Lower leg skin (tissue), 4 donors: ENCODE measurements around the gene GLIS2. TPM values are rescaled to one million over a fixed set of nuclear protein-coding genes. Genes with fewer than 3 reads are reported as not detected.

Experiments used
- DNase-seq, 2 donors: peaks; one replicate each; pipeline ENCODE4 v3.0.0-alpha.2; 2019; ENCODE audit warnings: low spot score in 2 of 2
- H3K4me3 ChIP-seq: fragments of 200-600 bp; sonication (generic); 2 replicates; pipeline ENCODE4 v1.5.1; 2017; ENCODE audit warnings: mild to moderate bottlenecking, low read depth; ENCODE audit not compliant: poor library complexity, severe bottlenecking
- POLR2A ChIP-seq, 2 donors: fragments of 450-650 bp; IDR thresholded peaks; one replicate each; pipeline ENCODE4 v1.6.1; 2016 to 2017; ENCODE audit warnings: antibody characterized with exemption in 2 of 2, mild to moderate bottlenecking in 1 of 2, moderate library complexity in 1 of 2
- WGBS, 2 donors: methylation state at CpG; one replicate each; pipeline ENCODE4 v1.1.5; 2018; 5-methylcytosine and 5-hydroxymethylcytosine counted together
- intact Hi-C: fragments of 100-400 bp; cut with DNase I; formaldehyde crosslinking; loops from one replicate; pipeline ENCODE4 v1.15.0; 2023; ENCODE audit warnings: low total_unique reads
- total RNA-seq, 4 donors: library from RNA; depleted of rRNA; stranded (reverse); fragments of >200 nt; gene quantifications; one replicate each; pipeline ENCODE4 v1.1.0, GENCODE V29; 2016
- TF ChIP-seq, protein P1 (sequence below), 3 donors: fragments of 450-650 bp; IDR thresholded peaks; one replicate each; pipeline ENCODE4 v1.5.1; 2016; ENCODE audit warnings: antibody characterized with exemption in 3 of 3, mild to moderate bottlenecking in 3 of 3, moderate library complexity in 2 of 3

The GLIS2 gene
- total RNA-seq, 4 donors from 2014 or later: 1.3 to 2.6 (median 2.2) TPM

DNA sequence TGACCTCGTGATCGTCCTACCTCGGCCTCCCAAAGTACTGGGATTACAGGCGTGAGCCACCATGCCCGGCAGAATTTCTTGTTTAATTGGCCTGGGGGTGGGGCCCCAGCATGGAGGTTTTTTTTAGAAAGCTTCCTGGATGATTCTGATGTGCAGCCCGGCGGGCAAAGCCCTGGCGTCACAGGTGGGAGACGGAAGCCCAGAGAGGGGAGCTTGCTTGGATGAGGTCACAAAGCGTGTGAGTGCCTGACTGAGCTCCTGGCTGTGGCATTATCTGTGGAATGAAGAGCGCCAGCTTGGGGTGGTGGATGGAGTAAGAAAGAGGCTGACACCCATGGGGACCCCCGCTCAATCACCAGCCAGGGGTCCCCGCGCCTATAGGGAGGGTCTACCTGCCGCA is 59.9 kb downstream of the GLIS2 start:
- WGBS, 2 donors: 66 to 71% methylated on average over 14 to 15 of the region's 15 CpGs
- no peak for DNase-seq
- no peak for TF ChIP-seq POLR2A (IDR thresholded peaks at IDR 0.05)
- TF ChIP-seq, protein P1, sequence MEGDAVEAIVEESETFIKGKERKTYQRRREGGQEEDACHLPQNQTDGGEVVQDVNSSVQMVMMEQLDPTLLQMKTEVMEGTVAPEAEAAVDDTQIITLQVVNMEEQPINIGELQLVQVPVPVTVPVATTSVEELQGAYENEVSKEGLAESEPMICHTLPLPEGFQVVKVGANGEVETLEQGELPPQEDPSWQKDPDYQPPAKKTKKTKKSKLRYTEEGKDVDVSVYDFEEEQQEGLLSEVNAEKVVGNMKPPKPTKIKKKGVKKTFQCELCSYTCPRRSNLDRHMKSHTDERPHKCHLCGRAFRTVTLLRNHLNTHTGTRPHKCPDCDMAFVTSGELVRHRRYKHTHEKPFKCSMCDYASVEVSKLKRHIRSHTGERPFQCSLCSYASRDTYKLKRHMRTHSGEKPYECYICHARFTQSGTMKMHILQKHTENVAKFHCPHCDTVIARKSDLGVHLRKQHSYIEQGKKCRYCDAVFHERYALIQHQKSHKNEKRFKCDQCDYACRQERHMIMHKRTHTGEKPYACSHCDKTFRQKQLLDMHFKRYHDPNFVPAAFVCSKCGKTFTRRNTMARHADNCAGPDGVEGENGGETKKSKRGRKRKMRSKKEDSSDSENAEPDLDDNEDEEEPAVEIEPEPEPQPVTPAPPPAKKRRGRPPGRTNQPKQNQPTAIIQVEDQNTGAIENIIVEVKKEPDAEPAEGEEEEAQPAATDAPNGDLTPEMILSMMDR (IDR thresholded peaks at IDR 0.05): no peak
- intact Hi-C loops: loop anchor here (10.0 kb wide), 1 partner anchor 1129 kb away; no protein-coding TSS in a partner anchor
- H3K4me3 ChIP-seq: no peak overlapping the region

DNA sequence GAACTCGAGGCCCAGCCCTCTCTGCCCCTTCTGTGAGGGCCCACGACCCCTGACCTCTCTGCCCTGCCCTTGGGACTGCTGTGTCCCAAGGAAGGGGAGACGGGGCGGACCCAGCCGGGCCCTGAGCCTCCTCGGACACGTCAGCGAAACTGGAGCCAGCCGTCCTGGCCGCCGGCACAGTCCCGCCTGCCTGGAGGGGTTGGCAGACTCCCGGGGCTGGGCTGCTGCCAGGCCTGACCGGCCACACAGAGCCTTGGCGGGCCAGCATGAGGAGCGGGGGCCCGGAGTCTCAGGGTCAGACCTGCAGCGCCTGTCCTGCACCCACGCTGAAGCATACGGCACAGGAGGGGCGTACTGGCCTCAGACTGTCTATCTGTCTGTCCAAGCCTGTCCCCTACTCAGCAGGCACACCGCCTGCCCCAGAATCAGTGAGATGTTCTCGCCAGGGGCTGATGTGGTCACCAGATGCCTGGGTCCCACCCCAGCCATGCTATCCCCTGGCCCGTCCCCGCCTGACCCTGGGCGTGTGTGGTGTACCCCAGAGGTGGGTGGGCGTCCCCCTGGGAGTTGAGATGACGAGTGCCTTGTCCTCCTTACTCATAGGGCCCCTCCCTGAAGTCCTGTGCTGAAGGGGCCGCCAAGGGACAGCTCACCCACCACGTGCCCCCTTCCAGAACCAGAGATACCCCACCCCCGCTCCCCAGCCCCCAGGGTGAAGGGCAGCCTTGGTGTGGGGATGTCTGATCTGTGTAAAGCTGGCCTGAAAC is 60.4 kb downstream of the GLIS2 start:
- intact Hi-C loops: loop anchor here (10.0 kb wide), 1 partner anchor 1128 kb away; no protein-coding TSS in a partner anchor
- DNase-seq: peak; percentile 74 to 97
- H3K4me3 ChIP-seq: no peak overlapping the region
- WGBS, 2 donors: 57 to 75% methylated on average over 19 to 30 of the region's 31 CpGs
- no peak for TF ChIP-seq POLR2A (IDR thresholded peaks at IDR 0.05)
- TF ChIP-seq, protein P1 (IDR thresholded peaks at IDR 0.05): no peak

DNA sequence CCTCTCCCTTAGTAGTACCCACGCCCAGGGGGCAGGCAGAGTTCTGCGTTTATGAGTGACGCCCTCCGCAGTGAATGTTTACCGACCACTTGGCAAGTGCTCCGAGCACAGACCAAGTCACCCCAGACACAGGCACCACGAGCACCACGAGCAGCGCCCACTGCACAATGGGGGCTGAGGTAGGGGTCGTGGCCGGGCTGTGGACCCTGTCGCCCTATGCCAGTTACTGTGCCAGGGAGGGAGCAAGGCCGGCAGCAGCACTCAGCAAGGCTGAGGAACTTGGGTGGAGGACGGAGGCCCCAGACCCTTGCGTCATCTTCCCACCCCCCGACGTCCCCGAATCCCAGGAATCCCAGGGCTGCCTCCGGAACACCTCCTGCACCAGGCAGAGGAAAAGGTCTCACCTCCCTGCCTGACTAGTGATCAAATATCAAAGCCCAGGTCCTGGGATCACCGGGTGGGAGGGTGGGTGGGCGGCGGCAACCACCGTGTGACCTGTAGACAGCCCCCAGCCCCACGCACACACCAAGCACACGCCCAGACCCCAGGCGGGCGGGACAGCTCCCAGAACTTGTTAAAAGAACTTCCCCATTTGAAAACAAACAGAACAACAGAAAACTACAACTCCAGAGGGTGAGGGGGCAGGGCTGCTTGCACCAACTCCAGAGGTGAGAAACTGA is 61.2 kb downstream of the GLIS2 start:
- no peak for DNase-seq

DNA sequence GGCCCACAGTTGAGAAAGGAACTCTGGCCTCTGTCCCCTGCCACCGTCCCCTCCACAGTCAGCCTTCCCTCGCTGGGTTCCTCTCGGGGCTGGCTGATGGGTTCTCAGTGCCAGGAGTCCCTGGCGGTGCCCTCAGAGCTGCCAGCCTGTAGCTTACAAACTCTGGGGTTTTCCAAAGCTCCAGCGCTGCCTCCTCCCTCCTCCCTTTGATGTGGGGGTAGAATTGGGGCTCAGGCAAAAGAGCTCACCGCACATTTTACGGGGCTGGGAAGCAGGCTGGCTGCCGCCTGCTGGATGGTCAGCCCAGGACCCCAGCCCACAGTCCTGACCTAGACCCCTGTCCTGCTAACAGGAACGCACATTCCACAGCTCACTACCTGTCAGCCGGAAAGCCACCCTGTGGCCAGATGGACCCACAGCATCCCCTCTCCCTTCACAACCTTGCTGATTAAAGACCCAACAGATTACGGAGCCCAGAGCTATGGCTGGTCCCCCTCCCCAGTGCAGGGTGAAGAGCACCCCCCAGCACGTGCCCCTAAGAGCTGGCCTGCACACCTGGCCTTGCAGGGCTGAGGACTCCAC is 61.8 kb downstream of the GLIS2 start:
- WGBS, 2 donors: 36 to 47% methylated on average over 12 of the region's 12 CpGs
- no peak overlapping the region for H3K4me3 ChIP-seq
- no peak for TF ChIP-seq POLR2A (IDR thresholded peaks at IDR 0.05)
- TF ChIP-seq, protein P1 (IDR thresholded peaks at IDR 0.05): no peak
- DNase-seq: no peak
- intact Hi-C loops: loop anchor here (10.0 kb wide), 1 partner anchor 1127 kb away; no protein-coding TSS in a partner anchor

More for the DNA sequence above, 61.2 kb downstream of the GLIS2 start:
- WGBS, 2 donors: 37 to 47% methylated on average over 25 to 27 of the region's 27 CpGs
- no peak for TF ChIP-seq POLR2A (IDR thresholded peaks at IDR 0.05)
- TF ChIP-seq, protein P1 (IDR thresholded peaks at IDR 0.05): no peak
- no peak overlapping the region for H3K4me3 ChIP-seq
- intact Hi-C loops: loop anchor here (10.0 kb wide), 1 partner anchor 1128 kb away; no protein-coding TSS in a partner anchor

DNA sequence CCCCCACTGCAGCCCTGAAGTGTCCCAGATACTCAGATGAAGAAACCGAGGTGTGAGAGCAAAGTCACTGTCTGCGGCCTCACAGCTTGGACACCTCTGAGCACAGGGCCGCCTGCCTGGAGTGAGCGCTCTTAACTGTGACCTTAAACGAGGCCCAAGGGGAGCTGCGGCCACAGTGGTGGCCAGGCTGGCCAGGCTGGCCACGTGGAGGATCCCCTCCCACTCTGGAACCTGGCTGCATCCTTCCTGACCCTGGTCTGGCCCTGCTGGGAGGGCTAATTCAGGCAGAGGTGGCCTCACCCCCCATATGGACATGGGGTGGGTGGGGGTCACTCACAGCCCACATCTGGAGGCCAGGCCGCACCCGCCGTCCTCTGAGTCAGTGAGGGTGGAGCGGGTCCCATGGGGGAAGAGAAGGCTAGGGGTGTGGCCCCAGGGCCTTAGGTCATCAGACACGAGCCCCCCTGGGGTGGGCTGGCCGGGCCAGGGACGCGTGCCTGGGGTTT is 62.3 kb downstream of the GLIS2 start:
- 54 to 81% methylated on average over 11 to 15 of the region's 15 CpGs for WGBS, 2 donors
- H3K4me3 ChIP-seq: no peak overlapping the region
- no peak for TF ChIP-seq POLR2A (IDR thresholded peaks at IDR 0.05)
- TF ChIP-seq, protein P1 (IDR thresholded peaks at IDR 0.05): no peak
- DNase-seq: peak; percentile 75 to 96
- intact Hi-C loops: loop anchor here (10.0 kb wide), 1 partner anchor 1127 kb away; no protein-coding TSS in a partner anchor
